K562 (cell line): ENCODE measurements around the gene GPN3. TPM values are rescaled to one million over a fixed set of nuclear protein-coding genes. Genes with fewer than 3 reads are reported as not detected.

ENCODE experiments used
- CBFA2T3 ChIP-seq: fragments of 450-650 bp; IDR thresholded peaks from 2 replicates; pipeline ENCODE4 v1.6.1; 2017
- CCNT2 ChIP-seq: IDR thresholded peaks from 2 replicates; pipeline ENCODE4 v1.6.1; 2011; ENCODE audit warnings: borderline replicate concordance, low read depth, mild to moderate bottlenecking, moderate library complexity, mixed read lengths, low read length; ENCODE audit not compliant: insufficient read length; ENCODE audit errors: extremely low read depth
- FOXM1 ChIP-seq, 2 experiments: fragments of 450-650 bp in 1 of 2; sonication (generic) in 1 of 2; formaldehyde crosslinking in 1 of 2; IDR thresholded peaks; 2 replicates each; pipeline versions ENCODE4 v1.6.1 to v1.9.0; 2017 to 2022; ENCODE audit warnings: low read depth in 2 of 2, mild to moderate bottlenecking in 2 of 2, missing genetic modification reagents in 1 of 2, moderate library complexity in 1 of 2
- FOXP4 ChIP-seq: sonication (generic); formaldehyde crosslinking; IDR thresholded peaks from 2 replicates; pipeline ENCODE4 v1.8.0; 2022; ENCODE audit warnings: mild to moderate bottlenecking, missing genetic modification reagents, borderline replicate concordance
- MYC ChIP-seq, 2 experiments: fragments of 250-450 bp in 1 of 2; sonication (Bioruptor Pico) in 1 of 2; IDR thresholded peaks; 2 replicates each; pipeline versions ENCODE4 v1.5.1 to v1.6.1; 2012 to 2021; ENCODE audit warnings: low read depth in 2 of 2, borderline replicate concordance in 1 of 2, improper control_type of control experiment in 1 of 2, low read length in 1 of 2, mild to moderate bottlenecking in 1 of 2, moderate library complexity in 1 of 2
- NR0B1 ChIP-seq: fragments of 450-650 bp; IDR thresholded peaks from one replicate; pipeline ENCODE4 v1.6.1; 2018; ENCODE audit warnings: mild to moderate bottlenecking, moderate library complexity; ENCODE audit not compliant: partially characterized antibody
- NR1H2 ChIP-seq: sonication (generic); formaldehyde crosslinking; IDR thresholded peaks from 2 replicates; pipeline ENCODE4 v1.4.0; 2020; ENCODE audit warnings: mild to moderate bottlenecking, missing genetic modification reagents
- PCBP2 ChIP-seq: fragments of 200-400 bp; formaldehyde crosslinking; IDR thresholded peaks from 2 replicates; pipeline ENCODE4 v1.6.1; 2018; ENCODE audit warnings: low read length, low read depth, mild to moderate bottlenecking, moderate library complexity; ENCODE audit not compliant: poor library complexity, severe bottlenecking
- PRDM10 ChIP-seq: fragments of 450-650 bp; IDR thresholded peaks from 2 replicates; pipeline ENCODE4 v1.6.1; 2018; ENCODE audit not compliant: partially characterized antibody
- PRMT5 ChIP-seq: sonication (generic); formaldehyde crosslinking; IDR thresholded peaks from 2 replicates; pipeline ENCODE4 v1.5.0; 2020; ENCODE audit warnings: missing genetic modification reagents
- RBBP5 ChIP-seq: fragments of 200-600 bp; sonication (generic); IDR thresholded peaks from 2 replicates; pipeline ENCODE4 v1.6.1; 2012; ENCODE audit warnings: borderline replicate concordance, mild to moderate bottlenecking, low read length, control low read depth, inconsistent platforms; ENCODE audit not compliant: insufficient read depth, poor library complexity, severe bottlenecking
- RNF2 ChIP-seq: sonication (generic); IDR thresholded peaks from 2 replicates; pipeline ENCODE4 v1.6.1; 2016
- ZNF121 ChIP-seq: sonication (generic); formaldehyde crosslinking; conservative IDR thresholded peaks from 2 replicates; pipeline ENCODE4 v1.8.0; 2022; ENCODE audit warnings: missing genetic modification reagents
- ZNF184 ChIP-seq: sonication (generic); formaldehyde crosslinking; IDR thresholded peaks from 2 replicates; pipeline ENCODE4 v1.5.0; 2020; ENCODE audit warnings: missing genetic modification reagents
- ZNF263 ChIP-seq: sonication (generic); formaldehyde crosslinking; IDR thresholded peaks from 2 replicates; pipeline ENCODE4 v1.8.0; 2022; ENCODE audit warnings: mild to moderate bottlenecking, missing genetic modification reagents, borderline replicate concordance
- ZNF311 ChIP-seq: fragments of 250-450 bp; sonication (Bioruptor Pico); IDR thresholded peaks from 2 replicates; pipeline ENCODE4 v1.4.0; 2020; ENCODE audit warnings: mild to moderate bottlenecking, moderate library complexity
- ZNF77 ChIP-seq: fragments of 250-450 bp; sonication (Bioruptor Pico); IDR thresholded peaks from 2 replicates; pipeline ENCODE4 v1.5.0; 2020
- polyA plus RNA-seq, 8 experiments: library from polyadenylated mRNA; depleted of rRNA in 4 of 8; stranded (reverse) in 5 of 8; unstranded in 3 of 8; fragments of >200 nt; fragmentation: Nextera tagmentation in 2 of 8; fragmentation: Illumina TruSeq in 1 of 8; extraction: Ambion mirVana in 2 of 8; extraction: Trizol in 1 of 8; gene quantifications; 2 replicates each; pipeline versions ENCODE4 v1.2.1 to v1.2.3, GENCODE V29; 2011 to 2014; ENCODE audit warnings: inconsistent platforms in 1 of 8, missing spikeins in 1 of 8
- total RNA-seq, 7 experiments: library from RNA; depleted of rRNA in 6 of 7; stranded (reverse); fragments of >200 nt in 6 of 7; fragmentation: Illumina TruSeq in 2 of 7; extraction: Trizol in 2 of 7; gene quantifications; 2 replicates each; pipeline versions ENCODE4 v1.2.1 to v1.2.3, GENCODE V29; 2011 to 2021; ENCODE audit warnings: low replicate concordance in 1 of 7

Gene GPN3
- total and polyA plus RNA-seq, 9 of the 15 experiments (the other 6 are each of a cell fraction or from before 2014, with no cell fraction given) = 35.8 to 123 (median 64.2) TPM

DNA sequence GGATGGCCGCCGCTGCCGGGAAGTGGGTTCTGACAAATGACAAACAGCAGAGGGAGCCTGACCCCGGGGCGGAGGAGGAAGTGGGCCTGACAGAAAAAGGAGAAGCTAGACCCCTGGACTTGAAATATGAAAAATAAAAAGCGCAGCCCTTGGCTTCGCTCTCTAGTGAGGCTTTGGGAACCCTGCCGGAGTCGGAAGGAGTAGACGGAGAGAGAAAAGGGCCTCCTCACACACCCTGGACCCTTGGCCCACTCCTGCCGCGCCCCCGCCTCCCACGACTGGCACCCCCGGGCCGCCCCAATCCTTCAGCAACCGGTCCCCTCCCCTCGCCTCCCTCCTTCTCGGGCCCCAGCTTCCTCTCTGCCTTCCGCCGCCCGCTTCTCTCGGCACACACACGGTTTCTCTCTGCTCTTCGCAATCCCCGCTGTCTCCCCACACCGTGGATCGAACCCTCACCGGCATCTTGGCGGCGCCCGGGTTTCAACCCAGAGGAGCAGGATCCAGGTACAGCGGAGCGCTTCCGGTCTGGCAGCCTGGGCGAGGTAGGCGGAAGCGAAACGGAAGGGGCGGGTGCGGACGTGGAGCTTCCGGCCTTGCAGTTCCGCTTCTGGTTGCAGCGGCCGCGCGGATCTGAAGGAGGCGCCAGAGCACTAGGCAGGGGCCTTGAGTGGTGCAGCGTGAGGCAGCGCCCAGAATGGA is 18.1 kb downstream of the GPN3 start, which contains the start of gene ARPC3 (continued):
- TF ChIP-seq FOXP4 (CRISPR knock-in tag) (peak; percentile 87; the same call in 1 of the 2 replicates), NR0B1 (no peak), PRMT5 (CRISPR knock-in tag) (peak; percentile 59; the same call in 1 of the 2 replicates), ZNF77 (CRISPR knock-in tag) (no peak), CBFA2T3 (peak; percentile 6; the same call in 1 of the 2 replicates), PRDM10 (peak; percentile 46), FOXM1 (IDR thresholded peaks at IDR 0.05; ENCODE audit: low read depth) (no peak), FOXM1 (CRISPR knock-in tag; IDR thresholded peaks at IDR 0.05; ENCODE audit: low read depth) (peak; percentile 43; the same call in 1 of the 2 replicates), RNF2 (0 out of 2 replicates have a peak, but pooled peaks have one; percentile 29), RBBP5 (peak; percentile 85), CCNT2 (peak; percentile 30), PCBP2 (no peak), ZNF311 (no peak), ZNF121 (CRISPR knock-in tag) (no peak), MYC (IDR thresholded peaks at IDR 0.05; ENCODE audit: low read depth, low read length) (peak; percentile 74), MYC (CRISPR knock-in tag; IDR thresholded peaks at IDR 0.05; ENCODE audit: borderline replicate concordance, low read depth) (no peak), ZNF184 (CRISPR knock-in tag) (no peak), NR1H2 (CRISPR knock-in tag) (0 out of 2 replicates have a peak, but pooled peaks have one; percentile 41), ZNF263 (CRISPR knock-in tag) (peak; percentile 43; the same call in 1 of the 2 replicates)
